Endodermal cell (in vitro differentiated cells): ENCODE measurements around the gene FHOD1. TPM values are rescaled to one million over a fixed set of nuclear protein-coding genes. Genes with fewer than 3 reads are reported as not detected.
A peak's percentile ranks its signal among the peaks of the same experiment; 100 is the strongest.

Experiments
- DNase-seq: peaks from one replicate; pipeline ENCODE4 v3.0.0-alpha.2; 2017
- H3K27ac ChIP-seq: 2 replicates; pipeline ENCODE4 v1.5.1; 2013; ENCODE audit warnings: mild to moderate bottlenecking, low read depth, low read length, moderate library complexity
- H3K27me3 ChIP-seq: 2 replicates; pipeline ENCODE4 v1.6.1; 2013; ENCODE audit warnings: mild to moderate bottlenecking, low read length, moderate library complexity; ENCODE audit not compliant: insufficient read depth, control insufficient read depth, poor library complexity, severe bottlenecking
- H3K36me3 ChIP-seq: 2 replicates; pipeline ENCODE4 v1.7.0; 2013; ENCODE audit warnings: mild to moderate bottlenecking, low read length, moderate library complexity; ENCODE audit not compliant: control insufficient read depth, insufficient read depth
- H3K4me1 ChIP-seq: one replicate; pipeline ENCODE4 v1.7.0; 2013; ENCODE audit warnings: low read length; ENCODE audit not compliant: control insufficient read depth, insufficient read depth
- H3K4me3 ChIP-seq: 2 replicates; pipeline ENCODE4 v1.5.1; 2013; ENCODE audit warnings: mild to moderate bottlenecking, low read length, moderate library complexity
- H3K9ac ChIP-seq: 2 replicates; pipeline ENCODE4 v1.6.1; 2013; ENCODE audit warnings: mild to moderate bottlenecking, low read length, moderate library complexity; ENCODE audit not compliant: poor library complexity, severe bottlenecking; ENCODE audit errors: extremely low read depth
- H3K9me3 ChIP-seq: 2 replicates; pipeline ENCODE4 v1.6.1; 2013; ENCODE audit warnings: mild to moderate bottlenecking, low read length, moderate library complexity; ENCODE audit not compliant: control insufficient read depth
- H3K27ac Mint-ChIP-seq: 2 replicates; pipeline ENCODE4 v1.8.0; 2020; ENCODE audit warnings: mixed read lengths
- H3K27me3 Mint-ChIP-seq: 2 replicates; pipeline ENCODE4 v1.8.0; 2021; ENCODE audit warnings: mild to moderate bottlenecking, mixed read lengths; ENCODE audit not compliant: insufficient read depth
- H3K36me3 Mint-ChIP-seq: 2 replicates; pipeline ENCODE4 v1.8.0; 2020; ENCODE audit warnings: low read depth, mixed read lengths
- H3K4me1 Mint-ChIP-seq: 2 replicates; pipeline ENCODE4 v1.8.0; 2020; ENCODE audit warnings: mixed read lengths
- H3K4me3 Mint-ChIP-seq: 2 replicates; pipeline ENCODE4 v1.8.0; 2020; ENCODE audit warnings: mild to moderate bottlenecking, moderate library complexity, mixed read lengths
- H3K9me3 Mint-ChIP-seq: 2 replicates; pipeline ENCODE4 v1.8.0; 2020; ENCODE audit warnings: mild to moderate bottlenecking, mixed read lengths
- CTCF ChIP-seq: fragments of 200-600 bp; sonication (generic); conservative IDR thresholded peaks from 2 replicates; pipeline ENCODE4 v1.5.0; 2021; ENCODE audit warnings: antibody characterized with exemption, mild to moderate bottlenecking
- WGBS, 2 experiments: methylation state at CpG; one replicate each; pipeline versions ENCODE4 v1.1.5 to v1.1.7; 2013; ENCODE audit warnings: missing lambda C conversion rate in 2 of 2, mixed read lengths in 1 of 2; ENCODE audit not compliant: insufficient coverage in 1 of 2, insufficient read length in 1 of 2; 5-methylcytosine and 5-hydroxymethylcytosine counted together
- total RNA-seq, 2 donors: library from RNA; stranded (reverse); fragmentation: NEBNext Ultra II Directional in 1 of 2; extraction: Animal tissue kit (Norgen Biotek cat#: 25700) in 1 of 2; gene quantifications; 2 replicates in 1 of 2; 3 replicates in 1 of 2; pipeline ENCODE4 v1.2.1, GENCODE V29; 2021

The FHOD1 gene
- total RNA-seq, 2 donors from 2014 or later, result 51.7 to 71.9 TPM

GRCh38 chr16:67271446-67271845, 24.2 kb upstream of the FHOD1 start:
- no peak for TF ChIP-seq CTCF
- Mint-ChIP-seq H3K36me3 (peaks cover 2% of the 10 kb centered on the region), H3K4me1 (peaks cover 10% of the 10 kb centered on the region), H3K27ac (no peak overlapping the region), H3K9me3 (no peaks in the 10 kb centered on the region), H3K27me3 (no peaks in the 10 kb centered on the region), H3K4me3 (no peak overlapping the region)
- WGBS, 2 experiments, result 95% methylated on average over 3 to 4 of the region's 4 CpGs
- DNase-seq, result no peak
- peaks cover 14% of the 10 kb centered on the region for H3K36me3 ChIP-seq
- H3K4me1 ChIP-seq, result peaks cover 4% of the 10 kb centered on the region
- no peaks in the 10 kb centered on the region for H3K9me3 ChIP-seq
- H3K9ac ChIP-seq, result no peak overlapping the region
- no peaks in the 10 kb centered on the region for H3K27me3 ChIP-seq
- H3K4me3 ChIP-seq, result no peak overlapping the region
- no peak overlapping the region for H3K27ac ChIP-seq

- H3K4me1 Mint-ChIP-seq, result peaks cover 10% of the 10 kb centered on the region
- no peaks in the 10 kb centered on the region for H3K9me3 Mint-ChIP-seq
- peaks cover 3% of the 10 kb centered on the region for H3K27me3 Mint-ChIP-seq
- no peaks in the 10 kb centered on the region for H3K27me3 ChIP-seq
- H3K4me3 Mint-ChIP-seq, result no peak overlapping the region
- 95 to 100% methylated on average over 6 to 11 of the region's 11 CpGs for WGBS, 2 experiments
- no peak for DNase-seq
- H3K36me3 ChIP-seq, result peaks cover 18% of the 10 kb centered on the region
- H3K27ac Mint-ChIP-seq, result no peak overlapping the region
- no peaks in the 10 kb centered on the region for H3K36me3 Mint-ChIP-seq
- no peak overlapping the region for H3K4me3 ChIP-seq
- TF ChIP-seq CTCF, result no peak
- no peak overlapping the region for H3K27ac ChIP-seq
- H3K9me3 ChIP-seq, result no peaks in the 10 kb centered on the region
- no peak overlapping the region for H3K9ac ChIP-seq
- H3K4me1 ChIP-seq, result peaks cover 4% of the 10 kb centered on the region
Measured at GRCh38 chr16:67270931-67271338, 23.7 kb upstream of the FHOD1 start.

GRCh38 chr16:67269766-67270165, 22.5 kb upstream of the FHOD1 start:
- Histone ChIP-seq H3K27ac (no peak overlapping the region), H3K4me1 (peaks cover 4% of the 10 kb centered on the region), H3K27me3 (no peaks in the 10 kb centered on the region), H3K9ac (no peak overlapping the region), H3K9me3 (no peaks in the 10 kb centered on the region), H3K36me3 (peaks cover 27% of the 10 kb centered on the region), H3K4me3 (no peak overlapping the region)
- TF ChIP-seq CTCF, result no peak
- Mint-ChIP-seq H3K27ac (no peak overlapping the region), H3K4me3 (no peak overlapping the region), H3K36me3 (no peaks in the 10 kb centered on the region), H3K9me3 (no peaks in the 10 kb centered on the region), H3K4me1 (peaks cover 7% of the 10 kb centered on the region), H3K27me3 (peaks cover 11% of the 10 kb centered on the region)
- WGBS, 2 experiments, result 70 to 79% methylated on average over 3 to 5 of the region's 5 CpGs
- DNase-seq, result peak; percentile 65
